ENCODE results near the gene MBNL2. TPM values are rescaled to one million over a fixed set of nuclear protein-coding genes. Genes with fewer than 3 reads are reported as not detected.
"Not testable (repeated sequence)": the region's sequence is repeated elsewhere in the genome, so short reads cannot be mapped to it uniquely, and the experiment has no call there.

Gene MBNL2
- total RNA-seq, 2 donors from 2014 or later: 47.5 to 50.8 TPM

GRCh38 chr13:97205465-97205864 is 16.7 kb upstream of the MBNL2 start:
- intact Hi-C loops (cut with DNase I): no loop called here
- no peak overlapping the region for H3K4me3 ChIP-seq
- no peak for DNase-seq
- no peaks in the 10 kb centered on the region for H3K4me1 ChIP-seq
- 53 to 54% methylated on average over 1 of the region's 1 CpG for WGBS, 2 donors
- ATAC-seq: no peak
- H3K27me3 ChIP-seq: no peaks in the 10 kb centered on the region
- H3K9me3 ChIP-seq: no peaks in the 10 kb centered on the region
- TF ChIP-seq CTCF (IDR thresholded peaks at IDR 0.05) (no peak), POLR2A (IDR thresholded peaks at IDR 0.05) (no peak)
- H3K36me3 ChIP-seq (replicated peaks in 1 of 2; ENCODE audit: insufficient read depth in 1 of 2, low read depth in 2 of 2): no peaks in the 10 kb centered on the region
- H3K27ac ChIP-seq: no peak overlapping the region

- Histone ChIP-seq H3K36me3 (replicated peaks in 1 of 2; ENCODE audit: insufficient read depth in 1 of 2, low read depth in 2 of 2) (no peaks in the 10 kb centered on the region), H3K4me1 (no peaks in the 10 kb centered on the region), H3K27ac (no peak overlapping the region), H3K9me3 (no peaks in the 10 kb centered on the region), H3K27me3 (no peaks in the 10 kb centered on the region), H3K4me3 (no peak overlapping the region)
- ATAC-seq: no peak
- no peak for DNase-seq
- intact Hi-C loops (cut with DNase I): no loop called here
- 30 to 31% methylated on average over 3 of the region's 3 CpGs for WGBS, 2 donors
- TF ChIP-seq POLR2A (IDR thresholded peaks at IDR 0.05) (no peak), CTCF (IDR thresholded peaks at IDR 0.05) (no peak)
Measured at GRCh38 chr13:97205982-97206381, 16.2 kb upstream of the MBNL2 start.

- WGBS, 2 donors: 84 to 86% methylated on average over 3 of the region's 3 CpGs
- H3K4me1 ChIP-seq; H3K27me3 ChIP-seq; H3K4me3 ChIP-seq; DNase-seq; H3K27ac ChIP-seq; intact Hi-C loops (cut with DNase I); H3K9me3 ChIP-seq; ATAC-seq; H3K36me3 ChIP-seq (replicated peaks in 1 of 2; ENCODE audit: insufficient read depth in 1 of 2, low read depth in 2 of 2): not testable (repeated sequence)
Measured at GRCh38 chr13:97207252-97207651, 14.9 kb upstream of the MBNL2 start.

GRCh38 chr13:97211300-97211699 is 10.8 kb upstream of the MBNL2 start:
- Histone ChIP-seq H3K27me3 (no peaks in the 10 kb centered on the region), H3K27ac (no peak overlapping the region), H3K36me3 (replicated peaks in 1 of 2; ENCODE audit: insufficient read depth in 1 of 2, low read depth in 2 of 2) (no peaks in the 10 kb centered on the region), H3K4me3 (no peak overlapping the region), H3K9me3 (no peaks in the 10 kb centered on the region), H3K4me1 (no peaks in the 10 kb centered on the region)
- DNase-seq: no peak
- TF ChIP-seq POLR2A (IDR thresholded peaks at IDR 0.05) (no peak), CTCF (IDR thresholded peaks at IDR 0.05) (no peak)
- intact Hi-C loops (cut with DNase I): loop anchor here (10.0 kb wide), 2 partner anchors 96 to 144 kb away; no protein-coding TSS in a partner anchor
- ATAC-seq: no peak
- 74 to 86% methylated on average over 1 of the region's 1 CpG for WGBS, 2 donors

GRCh38 chr13:97212004-97212403 is 10.1 kb upstream of the MBNL2 start:
- intact Hi-C loops (cut with DNase I): loop anchor here (10.0 kb wide), 2 partner anchors 97 to 143 kb away; no protein-coding TSS in a partner anchor
- Histone ChIP-seq H3K36me3 (replicated peaks in 1 of 2; ENCODE audit: insufficient read depth in 1 of 2, low read depth in 2 of 2) (no peaks in the 10 kb centered on the region), H3K9me3 (no peaks in the 10 kb centered on the region), H3K27ac (no peak overlapping the region), H3K4me3 (no peak overlapping the region), H3K27me3 (no peaks in the 10 kb centered on the region), H3K4me1 (no peaks in the 10 kb centered on the region)
- WGBS, 2 donors: 79 to 83% methylated on average over 4 of the region's 4 CpGs
- ATAC-seq: no peak
- TF ChIP-seq POLR2A (IDR thresholded peaks at IDR 0.05): no peak
- TF ChIP-seq CTCF (IDR thresholded peaks at IDR 0.05): no peak
- DNase-seq: no peak
